ENCODE data around the gene SLC22A1.
"Not testable (repeated sequence)": the region's sequence is repeated elsewhere in the genome, so short reads cannot be mapped to it uniquely, and the experiment has no call there.

SLC22A1 gene

DNA sequence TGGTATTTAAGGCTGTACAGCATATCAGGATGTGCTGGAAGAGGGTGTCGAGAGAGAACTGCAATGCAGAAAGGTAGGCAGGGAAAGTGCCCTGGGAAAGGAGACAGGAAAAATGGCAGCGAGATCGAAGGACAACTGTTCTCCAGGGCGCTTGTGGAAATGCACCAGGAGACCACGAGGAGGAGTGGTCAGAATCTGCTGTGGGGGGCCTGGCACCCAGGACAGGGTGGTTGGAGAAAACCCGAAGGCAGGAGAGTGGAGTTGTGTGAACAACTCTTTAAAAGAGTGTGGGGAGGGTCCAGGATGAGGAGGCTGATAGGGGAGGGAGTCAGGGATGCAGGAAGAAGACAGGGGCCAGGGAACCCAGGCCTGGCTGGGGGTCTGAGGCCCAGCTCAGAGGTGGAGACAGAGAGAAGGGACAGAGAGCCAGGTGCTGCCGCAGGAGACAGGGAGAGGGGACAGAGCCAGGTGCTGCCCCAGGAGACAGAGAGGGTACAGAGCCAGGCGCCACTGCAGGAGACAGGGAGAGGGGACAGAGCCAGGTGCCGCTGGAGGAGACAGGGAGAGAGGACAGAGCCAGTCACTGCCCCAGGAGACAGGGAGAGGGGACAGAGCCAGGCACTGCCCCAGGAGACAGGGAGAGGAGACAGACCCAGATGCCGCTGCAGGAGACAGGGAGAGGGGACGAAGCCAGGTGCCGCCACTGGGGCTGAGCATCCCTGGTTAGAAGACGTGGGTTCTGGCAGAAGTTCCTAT is 9.3 kb downstream of the SLC22A1 start:
- TF ChIP-seq, protein P1, sequence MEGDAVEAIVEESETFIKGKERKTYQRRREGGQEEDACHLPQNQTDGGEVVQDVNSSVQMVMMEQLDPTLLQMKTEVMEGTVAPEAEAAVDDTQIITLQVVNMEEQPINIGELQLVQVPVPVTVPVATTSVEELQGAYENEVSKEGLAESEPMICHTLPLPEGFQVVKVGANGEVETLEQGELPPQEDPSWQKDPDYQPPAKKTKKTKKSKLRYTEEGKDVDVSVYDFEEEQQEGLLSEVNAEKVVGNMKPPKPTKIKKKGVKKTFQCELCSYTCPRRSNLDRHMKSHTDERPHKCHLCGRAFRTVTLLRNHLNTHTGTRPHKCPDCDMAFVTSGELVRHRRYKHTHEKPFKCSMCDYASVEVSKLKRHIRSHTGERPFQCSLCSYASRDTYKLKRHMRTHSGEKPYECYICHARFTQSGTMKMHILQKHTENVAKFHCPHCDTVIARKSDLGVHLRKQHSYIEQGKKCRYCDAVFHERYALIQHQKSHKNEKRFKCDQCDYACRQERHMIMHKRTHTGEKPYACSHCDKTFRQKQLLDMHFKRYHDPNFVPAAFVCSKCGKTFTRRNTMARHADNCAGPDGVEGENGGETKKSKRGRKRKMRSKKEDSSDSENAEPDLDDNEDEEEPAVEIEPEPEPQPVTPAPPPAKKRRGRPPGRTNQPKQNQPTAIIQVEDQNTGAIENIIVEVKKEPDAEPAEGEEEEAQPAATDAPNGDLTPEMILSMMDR (IDR thresholded peaks at IDR 0.05; ENCODE audit: borderline replicate concordance, insufficient read depth, low read depth, low read length), result no peak
- no peak overlapping the region for H3K4me3 ChIP-seq (ENCODE audit: low read depth, low read length)

DNA sequence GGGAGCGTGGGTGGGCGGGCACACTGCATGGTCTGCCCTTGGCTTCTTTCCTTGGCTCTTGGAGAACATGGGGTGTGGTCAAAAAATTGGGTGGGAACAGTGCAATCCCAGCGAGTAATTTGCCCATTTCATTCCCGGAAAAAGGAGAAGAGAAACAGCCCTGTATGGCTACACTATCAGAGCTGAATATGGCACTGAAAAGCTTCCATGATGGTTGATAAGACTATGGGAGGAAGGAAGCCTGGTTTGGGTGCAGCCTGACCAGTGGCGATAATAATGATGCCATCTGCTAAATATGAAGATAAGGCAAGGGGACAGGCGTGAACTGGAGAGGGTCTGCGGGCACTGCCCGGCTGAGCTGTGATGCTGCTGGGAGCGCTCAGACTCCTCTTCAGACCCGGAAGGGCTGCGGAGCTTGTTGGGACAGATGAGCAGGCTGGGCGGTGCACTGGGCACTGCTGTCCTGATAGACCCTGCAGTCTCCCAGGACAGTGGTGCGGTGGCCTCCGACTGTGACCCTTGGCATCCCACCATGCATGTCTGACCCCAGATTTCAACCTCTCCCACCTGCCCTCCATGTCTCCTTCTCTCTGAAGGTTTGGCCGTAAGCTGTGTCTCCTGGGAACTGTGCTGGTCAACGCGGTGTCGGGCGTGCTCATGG is 10.2 kb downstream of the SLC22A1 start:
- no peak overlapping the region for H3K4me3 ChIP-seq (ENCODE audit: low read depth, low read length)
- TF ChIP-seq, protein P1 (IDR thresholded peaks at IDR 0.05; ENCODE audit: borderline replicate concordance, insufficient read depth, low read depth, low read length), result no peak

DNA sequence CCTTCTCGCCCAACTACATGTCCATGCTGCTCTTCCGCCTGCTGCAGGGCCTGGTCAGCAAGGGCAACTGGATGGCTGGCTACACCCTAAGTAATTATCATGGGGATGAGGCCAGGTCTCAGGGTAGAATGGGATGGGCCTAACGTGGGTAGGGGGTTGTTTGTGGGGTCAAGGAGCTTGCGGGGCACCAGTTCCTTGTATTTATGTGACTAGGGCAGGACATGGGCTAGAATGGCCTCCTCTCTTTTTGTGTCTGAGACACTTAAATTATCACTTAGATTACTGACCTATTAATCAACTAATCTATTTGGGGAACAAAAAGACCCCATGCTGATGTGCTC is 10.7 kb downstream of the SLC22A1 start:
- TF ChIP-seq, protein P1 (IDR thresholded peaks at IDR 0.05; ENCODE audit: borderline replicate concordance, insufficient read depth, low read depth, low read length), result no peak
- no peak overlapping the region for H3K4me3 ChIP-seq (ENCODE audit: low read depth, low read length)

DNA sequence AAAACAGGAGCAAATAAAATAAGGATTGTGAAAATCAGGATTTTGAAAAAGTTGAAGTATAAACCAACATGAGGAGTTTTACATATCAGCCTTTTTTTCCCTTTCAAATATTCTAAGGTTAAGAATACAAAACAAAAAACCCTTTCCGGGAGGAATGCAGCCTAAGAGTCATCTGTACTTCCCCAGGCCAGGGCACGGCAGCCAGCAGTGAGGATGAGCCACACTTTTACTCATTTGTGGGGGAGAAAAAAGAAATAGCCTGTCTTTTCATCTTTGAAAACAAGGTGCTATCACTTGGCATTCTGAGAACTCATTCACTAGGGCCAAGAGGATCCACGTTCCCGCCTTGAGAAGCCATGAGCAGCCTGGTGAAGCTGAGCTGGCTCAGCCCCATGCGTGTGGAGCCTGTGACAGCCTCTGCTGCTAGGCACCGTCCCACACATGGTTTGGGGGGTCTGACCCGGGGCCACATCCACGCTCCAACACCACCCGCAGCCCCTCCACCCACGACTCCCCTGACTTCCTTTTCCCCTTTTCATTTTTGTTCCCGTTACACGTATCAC is 11.2 kb downstream of the SLC22A1 start:
- no peak overlapping the region for H3K4me3 ChIP-seq (ENCODE audit: low read depth, low read length)
- TF ChIP-seq, protein P1 (IDR thresholded peaks at IDR 0.05; ENCODE audit: borderline replicate concordance, insufficient read depth, low read depth, low read length), result no peak

DNA sequence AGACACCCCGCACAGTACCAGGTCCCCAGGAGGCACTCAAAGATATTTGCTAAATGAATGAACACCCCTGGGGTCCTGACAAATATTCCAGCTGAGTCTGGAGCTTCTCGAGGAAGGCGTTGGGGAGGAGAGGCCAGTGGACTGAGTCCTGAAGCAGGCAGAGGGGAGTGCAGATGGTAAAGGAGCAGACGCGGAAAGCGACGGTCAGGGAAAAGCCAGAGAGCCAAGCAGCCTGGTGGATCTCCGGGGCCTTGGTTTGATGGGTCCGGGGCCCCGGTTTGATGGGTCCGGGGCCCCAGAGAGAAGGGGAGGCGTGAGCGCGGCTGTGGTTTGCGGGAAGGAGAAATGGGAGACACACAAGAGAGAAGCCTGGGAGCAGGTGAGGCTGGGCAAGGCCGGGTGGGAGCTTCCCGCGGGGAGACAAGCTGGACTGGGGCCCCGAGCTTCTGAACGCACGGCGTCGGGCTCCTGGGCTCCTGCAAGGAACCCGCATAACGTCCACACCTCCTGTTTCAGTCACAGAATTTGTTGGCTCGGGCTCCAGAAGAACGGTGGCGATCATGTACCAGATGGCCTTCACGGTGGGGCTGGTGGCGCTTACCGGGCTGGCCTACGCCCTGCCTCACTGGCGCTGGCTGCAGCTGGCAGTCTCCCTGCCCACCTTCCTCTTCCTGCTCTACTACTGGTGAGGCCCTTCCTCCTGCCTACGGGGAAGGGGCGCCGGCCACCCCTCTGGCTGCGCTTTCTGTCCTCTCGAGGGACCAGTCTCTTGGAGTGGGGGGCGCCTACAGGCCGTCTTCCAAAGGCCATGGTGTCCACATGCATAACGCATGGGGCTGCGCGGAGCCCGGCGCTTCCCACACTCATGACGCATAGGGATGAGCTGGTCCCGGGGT is 12.1 kb downstream of the SLC22A1 start:
- TF ChIP-seq, protein P1 (IDR thresholded peaks at IDR 0.05; ENCODE audit: borderline replicate concordance, insufficient read depth, low read depth, low read length), result no peak
- no peak overlapping the region for H3K4me3 ChIP-seq (ENCODE audit: low read depth, low read length)

DNA sequence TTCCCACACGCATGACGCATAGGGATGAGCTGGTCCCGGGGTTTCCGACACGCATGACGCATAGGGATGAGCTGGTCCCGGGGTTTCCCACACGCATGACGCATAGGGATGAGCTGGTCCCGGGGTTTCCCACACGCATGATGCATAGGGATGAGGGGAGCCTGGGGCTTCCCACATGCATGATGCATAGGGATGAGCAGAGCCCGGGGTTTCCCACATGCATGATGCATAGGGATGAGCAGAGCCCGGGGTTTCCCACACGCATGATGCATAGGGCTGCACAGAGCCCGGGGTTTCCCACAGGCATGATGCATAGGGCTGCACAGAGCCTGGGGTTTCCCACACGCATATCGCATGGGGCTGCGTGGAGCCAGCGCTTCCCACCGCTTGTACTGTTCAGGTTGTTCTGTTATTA is 12.7 kb downstream of the SLC22A1 start:
- not testable (repeated sequence) for H3K4me3 ChIP-seq (ENCODE audit: low read depth, low read length)

Measured in GM12875 (cell line).